Brain microvascular endothelial cell (primary cell): ENCODE results near the gene RARG.

Experiments
- DNase-seq: peaks from one replicate; pipeline ENCODE4 v3.0.0-alpha.2; 2020
- H3K27ac ChIP-seq: fragments of 250-450 bp; sonication (Bioruptor Pico); 2 replicates; pipeline ENCODE4 v1.5.1; 2020; ENCODE audit warnings: mild to moderate bottlenecking, moderate library complexity
- H3K27me3 ChIP-seq: fragments of 250-450 bp; sonication (Bioruptor Pico); replicated peaks from 2 replicates; pipeline ENCODE4 v1.5.1; 2020; ENCODE audit warnings: mild to moderate bottlenecking
- H3K36me3 ChIP-seq: fragments of 250-450 bp; sonication (Bioruptor Pico); replicated peaks from 2 replicates; pipeline ENCODE4 v1.5.1; 2020; ENCODE audit warnings: mild to moderate bottlenecking
- H3K4me3 ChIP-seq: 2 replicates; pipeline ENCODE4 v1.5.1; 2011; ENCODE audit warnings: low read depth, mild to moderate bottlenecking, control low read depth, low read length, moderate library complexity
- CTCF ChIP-seq: IDR thresholded peaks from 2 replicates; pipeline ENCODE4 v1.5.1; 2011; ENCODE audit warnings: low read depth, mild to moderate bottlenecking, moderate library complexity, low read length, control low read depth, inconsistent platforms; ENCODE audit errors: missing control alignments
- in situ Hi-C: cut with HindIII; loops from 2 replicates; pipeline ENCODE4 v1.10.0; 2017; ENCODE audit warnings: low sequenced_read_pairs, low pct_ligation_motif_present

The RARG gene

GRCh38 chr12:53274445-53274844 lies 42.4 kb upstream of the RARG start:
- no peak for TF ChIP-seq CTCF
- H3K27ac ChIP-seq = no peak overlapping the region
- no peak overlapping the region for H3K4me3 ChIP-seq
- no peak for DNase-seq
- in situ Hi-C loops = no loop called here
- H3K36me3 ChIP-seq = no peaks in the 10 kb centered on the region
- H3K27me3 ChIP-seq = no peaks in the 10 kb centered on the region

GRCh38 chr12:53268630-53269562 lies 36.9 kb upstream of the RARG start:
- Histone ChIP-seq H3K4me3 (peak overlapping the region; percentile 95), H3K36me3 (no peaks in the 10 kb centered on the region), H3K27ac (peak overlapping the region; percentile 45), H3K27me3 (no peaks in the 10 kb centered on the region)
- in situ Hi-C loops = no loop called here
- no peak for DNase-seq
- TF ChIP-seq CTCF = no peak

- Histone ChIP-seq H3K4me3 (peak within 1 kb of the TSS; percentile 95), H3K36me3 (no peaks in the 10 kb centered on the region), H3K27me3 (no peaks in the 10 kb centered on the region), H3K27ac (peak within 1 kb of the TSS; percentile 45)
- DNase-seq = peak; percentile 65
- in situ Hi-C loops = no loop called here
- TF ChIP-seq CTCF = peak; percentile 57
These were observed 36.1 kb upstream of the RARG start, which contains the start of gene ESPL1 for GRCh38 chr12:53267999-53268629. TSS of gene ESPL1 (plus strand) at chr12:53268299. CDS start at chr12:53268767, 468 bp downstream.

GRCh38 chr12:53267306-53267998 lies 35.4 kb upstream of the RARG start:
- Histone ChIP-seq H3K4me3 (peak overlapping the region; percentile 95), H3K36me3 (no peaks in the 10 kb centered on the region), H3K27me3 (no peaks in the 10 kb centered on the region), H3K27ac (no peak overlapping the region)
- no peak for TF ChIP-seq CTCF
- no peak for DNase-seq
- in situ Hi-C loops = no loop called here

GRCh38 chr12:53265783-53266182 lies 33.8 kb upstream of the RARG start:
- TF ChIP-seq CTCF = no peak
- in situ Hi-C loops = no loop called here
- Histone ChIP-seq H3K4me3 (no peak overlapping the region), H3K27me3 (no peaks in the 10 kb centered on the region), H3K36me3 (no peaks in the 10 kb centered on the region), H3K27ac (no peak overlapping the region)
- no peak for DNase-seq
